SK-N-SH (cell line): ENCODE results near the gene MAPKBP1. TPM values are rescaled to one million over a fixed set of nuclear protein-coding genes. Genes with fewer than 3 reads are reported as not detected.

Experiments used
- CTCF ChIA-PET: fragments of 300-600, 350-600 bp; formaldehyde crosslinking; extraction: SDS; loops from one replicate; lab custom pipeline; 2021; lab: Yijun Ruan, JAX
- POLR2A ChIA-PET: fragments of 350-600 bp; sonication (Branson Sonifier 250); formaldehyde crosslinking; extraction: SDS; loops from one replicate; lab custom pipeline; 2020; ENCODE audit warnings: antibody characterized with exemption, inconsistent platforms; lab: Yijun Ruan, JAX
- DNase-seq: peaks from one replicate; pipeline ENCODE4 v3.0.0; 2012
- H2AFZ ChIP-seq: fragments of 200-600 bp; sonication (generic); 2 replicates; pipeline ENCODE4 v1.8.1; 2016; ENCODE audit warnings: antibody characterized with exemption, mild to moderate bottlenecking, low read depth
- H3F3A ChIP-seq: fragments of 200-600 bp; sonication (generic); replicated peaks from 2 replicates; pipeline ENCODE3; 2016; ENCODE audit warnings: antibody characterized with exemption, mild to moderate bottlenecking; ENCODE audit not compliant: insufficient read depth
- H3K27ac ChIP-seq, 2 experiments: fragments of 200-500 bp in 1 of 2; fragments of 200-600 bp in 1 of 2; sonication (Bioruptor generic) in 1 of 2; sonication (generic), shearing (Covaris generic) in 1 of 2; 2 replicates each; pipeline versions ENCODE4 v1.5.1 to v1.6.1; 2014 to 2016; ENCODE audit warnings: low read depth in 2 of 2, inconsistent platforms in 1 of 2, low read length in 1 of 2, mild to moderate bottlenecking in 1 of 2, mixed read lengths in 1 of 2
- H3K27me3 ChIP-seq: fragments of 200-600 bp; sonication (generic), shearing (Covaris generic); 2 replicates; pipeline ENCODE4 v1.6.1; 2016; ENCODE audit warnings: mixed run types; ENCODE audit not compliant: insufficient read depth
- H3K36me3 ChIP-seq, 2 experiments: fragments of 200-500 bp in 1 of 2; fragments of 200-600 bp in 1 of 2; sonication (Bioruptor generic) in 1 of 2; sonication (generic) in 1 of 2; replicated peaks in 1 of 2; 2 replicates each; pipeline versions ENCODE3 to v1.5.1; 2014 to 2016; ENCODE audit warnings: low read length in 1 of 2, mild to moderate bottlenecking in 1 of 2; ENCODE audit not compliant: insufficient read depth in 2 of 2, control insufficient read depth in 1 of 2
- H3K4me1 ChIP-seq, 2 experiments: fragments of 200-500 bp in 1 of 2; fragments of 200-600 bp in 1 of 2; sonication (Bioruptor generic) in 1 of 2; sonication (generic), shearing (Covaris generic) in 1 of 2; 2 replicates each; pipeline versions ENCODE4 v1.5.1 to v1.6.1; 2014 to 2016; ENCODE audit warnings: low read depth in 1 of 2, low read length in 1 of 2, mixed run types in 1 of 2; ENCODE audit not compliant: insufficient read depth in 2 of 2, control insufficient read depth in 1 of 2
- H3K4me2 ChIP-seq: fragments of 200-600 bp; sonication (generic), shearing (Covaris generic); 2 replicates; pipeline ENCODE4 v1.6.1; 2017; ENCODE audit warnings: mixed run types
- H3K4me3 ChIP-seq, 2 experiments: fragments of 200-500 bp in 1 of 2; fragments of 200-600 bp in 1 of 2; sonication (Bioruptor generic) in 1 of 2; sonication (generic), shearing (Covaris generic) in 1 of 2; 2 replicates each; pipeline versions ENCODE4 v1.5.1 to v1.8.1; 2014 to 2016; ENCODE audit warnings: low read depth in 2 of 2, inconsistent platforms in 1 of 2, low read length in 1 of 2, mild to moderate bottlenecking in 1 of 2, mixed read lengths in 1 of 2, moderate library complexity in 1 of 2
- H3K79me2 ChIP-seq: fragments of 200-600 bp; sonication (generic); 2 replicates; pipeline ENCODE4 v1.8.1; 2017; ENCODE audit warnings: mild to moderate bottlenecking; ENCODE audit not compliant: insufficient read depth
- H3K9ac ChIP-seq: fragments of 200-600 bp; sonication (generic); 2 replicates; pipeline ENCODE4 v1.6.1; 2017; ENCODE audit warnings: mixed run types
- H3K9me2 ChIP-seq: fragments of 200-600 bp; sonication (generic); 2 replicates; pipeline ENCODE4 v1.6.1; 2017; ENCODE audit warnings: mixed run types
- H3K9me3 ChIP-seq: fragments of 200-600 bp; sonication (generic); 2 replicates; pipeline ENCODE4 v1.6.1; 2017; ENCODE audit warnings: mixed run types, mild to moderate bottlenecking, moderate library complexity
- H4K20me1 ChIP-seq: fragments of 200-600 bp; sonication (generic); 2 replicates; pipeline ENCODE4 v1.6.1; 2017; ENCODE audit warnings: mild to moderate bottlenecking, mixed run types; ENCODE audit not compliant: insufficient read depth
- CHD2 ChIP-seq: fragments of 150-350 bp; IDR thresholded peaks from 2 replicates; pipeline ENCODE4 v1.6.1; 2018; ENCODE audit warnings: low read length; ENCODE audit not compliant: partially characterized antibody
- EP300 ChIP-seq, 2 experiments: IDR thresholded peaks; 2 replicates each; pipeline versions ENCODE4 v1.4.0 to v1.6.1; 2012; ENCODE audit warnings: borderline replicate concordance in 1 of 2, low read depth in 1 of 2, low read length in 1 of 2
- EZH2phosphoT487 ChIP-seq: fragments of 200-600 bp; sonication (generic); IDR thresholded peaks from 2 replicates; pipeline ENCODE4 v1.6.1; 2017; ENCODE audit warnings: low read depth, mixed run types, mild to moderate bottlenecking, antibody characterized with exemption, moderate library complexity, borderline replicate concordance
- FOXJ3 ChIP-seq: sonication (generic); formaldehyde crosslinking; IDR thresholded peaks from 2 replicates; pipeline ENCODE4 v1.5.1; 2020; ENCODE audit warnings: mild to moderate bottlenecking, missing genetic modification reagents
- FOXM1 ChIP-seq: IDR thresholded peaks from 2 replicates; pipeline ENCODE4 v1.4.0; 2012; ENCODE audit warnings: low read depth, mild to moderate bottlenecking
- GATA2 ChIP-seq: sonication (generic); formaldehyde crosslinking; IDR thresholded peaks from 2 replicates; pipeline ENCODE4 v1.5.0; 2020; ENCODE audit warnings: mild to moderate bottlenecking, missing genetic modification reagents
- JUND ChIP-seq: IDR thresholded peaks from 2 replicates; pipeline ENCODE4 v1.4.0; 2012
- MEF2A ChIP-seq: IDR thresholded peaks from 2 replicates; pipeline ENCODE4 v1.4.0; 2012; ENCODE audit warnings: low read depth, borderline replicate concordance
- NRF1 ChIP-seq: IDR thresholded peaks from 2 replicates; pipeline ENCODE4 v1.6.1; 2012; ENCODE audit warnings: low read depth, mild to moderate bottlenecking, low read length
- PBX3 ChIP-seq: IDR thresholded peaks from 2 replicates; pipeline ENCODE4; 2012
- POLR2AphosphoS5 ChIP-seq: IDR thresholded peaks from 2 replicates; pipeline ENCODE4 v1.6.1; 2012; ENCODE audit warnings: low read depth, low read length
- RFX5 ChIP-seq: IDR thresholded peaks from 2 replicates; pipeline ENCODE4 v1.6.1; 2012; ENCODE audit warnings: mild to moderate bottlenecking, improper control_type of control experiment, low read length
- SIN3A ChIP-seq: IDR thresholded peaks from 2 replicates; pipeline ENCODE4 v1.6.1; 2012; ENCODE audit warnings: low read depth, mild to moderate bottlenecking, low read length, moderate library complexity, borderline replicate concordance
- SMC3 ChIP-seq: IDR thresholded peaks from 2 replicates; pipeline ENCODE4 v1.6.1; 2012; ENCODE audit warnings: low read depth, low read length, improper control_type of control experiment
- TCF12 ChIP-seq: IDR thresholded peaks from 2 replicates; pipeline ENCODE4 v1.4.0; 2012
- TEAD4 ChIP-seq: IDR thresholded peaks from 2 replicates; pipeline ENCODE4 v1.4.0; 2012; ENCODE audit warnings: mild to moderate bottlenecking, borderline replicate concordance; ENCODE audit not compliant: insufficient read depth
- WGBS: methylation state at CpG from one replicate; pipeline ENCODE4 v1.1.6; 2017; ENCODE audit warnings: low lambda C conversion rate; 5-methylcytosine and 5-hydroxymethylcytosine counted together
- polyA plus RNA-seq, 3 experiments: library from polyadenylated mRNA; depleted of rRNA; stranded (reverse); fragments of >200 nt; gene quantifications; 2 replicates each; pipeline ENCODE4 v1.2.3, GENCODE V29; 2012
- TF ChIP-seq, protein P1 (sequence below): IDR thresholded peaks from 2 replicates; pipeline ENCODE4 v1.4.0; 2012; ENCODE audit warnings: low read depth
- TF ChIP-seq, protein P2 (sequence below): IDR thresholded peaks from 2 replicates; pipeline ENCODE4 v1.4.0; 2012; ENCODE audit warnings: low read depth, borderline replicate concordance
- TF ChIP-seq, protein P3 (sequence below): IDR thresholded peaks from 2 replicates; pipeline ENCODE4 v1.4.0; 2012; ENCODE audit warnings: low read depth, borderline replicate concordance

Gene MAPKBP1
- polyA plus RNA-seq, 1 of the 3 experiments (the other 2 are of a cell fraction), result 5.2 TPM

- Histone ChIP-seq H3K4me3 (no peak overlapping the region), H3K4me1 (peaks cover 0 to 19% of the 10 kb centered on the region in 2 experiments; a peak in 1 of 4 replicates), H3K79me2 (no peaks in the 10 kb centered on the region), H3K9me3 (no peaks in the 10 kb centered on the region), H3F3A (no peaks in the 10 kb centered on the region), H3K27ac (no peak overlapping the region), H4K20me1 (no peaks in the 10 kb centered on the region), H2AFZ (no peak overlapping the region), H3K9ac (no peak overlapping the region), H3K27me3 (no peaks in the 10 kb centered on the region), H3K9me2 (no peaks in the 10 kb centered on the region), H3K4me2 (no peak overlapping the region), H3K36me3 (peaks cover 0 to 12% of the 10 kb centered on the region in 2 experiments)
- no peak for TF ChIP-seq TEAD4
- TF ChIP-seq FOXJ3, result no peak
- TF ChIP-seq TCF12, result no peak
- no peak for TF ChIP-seq FOXM1
- no peak for TF ChIP-seq POLR2AphosphoS5
- no peak for TF ChIP-seq GATA2 (CRISPR knock-in tag)
- no peak for TF ChIP-seq CHD2
- TF ChIP-seq JUND, result no peak
- no peak for TF ChIP-seq SMC3
- TF ChIP-seq PBX3, result no peak
- no peak for TF ChIP-seq NRF1
- TF ChIP-seq MEF2A, result no peak
- TF ChIP-seq, protein P1, sequence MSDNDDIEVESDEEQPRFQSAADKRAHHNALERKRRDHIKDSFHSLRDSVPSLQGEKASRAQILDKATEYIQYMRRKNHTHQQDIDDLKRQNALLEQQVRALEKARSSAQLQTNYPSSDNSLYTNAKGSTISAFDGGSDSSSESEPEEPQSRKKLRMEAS, result no peak
- TF ChIP-seq EP300 (IDR thresholded peaks at IDR 0.05; ENCODE audit: borderline replicate concordance in 1 of 2, low read depth in 1 of 2, low read length in 1 of 2), result no peak
- TF ChIP-seq, protein P2, sequence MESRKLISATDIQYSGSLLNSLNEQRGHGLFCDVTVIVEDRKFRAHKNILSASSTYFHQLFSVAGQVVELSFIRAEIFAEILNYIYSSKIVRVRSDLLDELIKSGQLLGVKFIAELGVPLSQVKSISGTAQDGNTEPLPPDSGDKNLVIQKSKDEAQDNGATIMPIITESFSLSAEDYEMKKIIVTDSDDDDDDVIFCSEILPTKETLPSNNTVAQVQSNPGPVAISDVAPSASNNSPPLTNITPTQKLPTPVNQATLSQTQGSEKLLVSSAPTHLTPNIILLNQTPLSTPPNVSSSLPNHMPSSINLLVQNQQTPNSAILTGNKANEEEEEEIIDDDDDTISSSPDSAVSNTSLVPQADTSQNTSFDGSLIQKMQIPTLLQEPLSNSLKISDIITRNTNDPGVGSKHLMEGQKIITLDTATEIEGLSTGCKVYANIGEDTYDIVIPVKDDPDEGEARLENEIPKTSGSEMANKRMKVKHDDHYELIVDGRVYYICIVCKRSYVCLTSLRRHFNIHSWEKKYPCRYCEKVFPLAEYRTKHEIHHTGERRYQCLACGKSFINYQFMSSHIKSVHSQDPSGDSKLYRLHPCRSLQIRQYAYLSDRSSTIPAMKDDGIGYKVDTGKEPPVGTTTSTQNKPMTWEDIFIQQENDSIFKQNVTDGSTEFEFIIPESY, result no peak
- no peak for TF ChIP-seq SIN3A
- no peak for TF ChIP-seq RFX5
- TF ChIP-seq, protein P3, sequence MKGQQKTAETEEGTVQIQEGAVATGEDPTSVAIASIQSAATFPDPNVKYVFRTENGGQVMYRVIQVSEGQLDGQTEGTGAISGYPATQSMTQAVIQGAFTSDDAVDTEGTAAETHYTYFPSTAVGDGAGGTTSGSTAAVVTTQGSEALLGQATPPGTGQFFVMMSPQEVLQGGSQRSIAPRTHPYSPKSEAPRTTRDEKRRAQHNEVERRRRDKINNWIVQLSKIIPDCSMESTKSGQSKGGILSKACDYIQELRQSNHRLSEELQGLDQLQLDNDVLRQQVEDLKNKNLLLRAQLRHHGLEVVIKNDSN, result no peak
- TF ChIP-seq EZH2phosphoT487, result no peak
- CTCF ChIA-PET, result interaction anchor here (1.8 to 2.3 kb wide), 2 partner anchors 12 to 54 kb away, joined by 5 to 12 read pairs; no protein-coding TSS in a partner anchor
- POLR2A ChIA-PET, result no interaction called here
- DNase-seq, result no peak
- WGBS, result 83% methylated on average over 2 of the region's 8 CpGs
These were observed 75.6 kb downstream of the MAPKBP1 start for GRCh38 chr15:41849861-41850260.
